GM12878 (cell line): ENCODE measurements around the gene ROBO1. TPM values are rescaled to one million over a fixed set of nuclear protein-coding genes. Genes with fewer than 3 reads are reported as not detected.

ENCODE experiments used
- ATAC-seq: fragments of 200-7000 bp; cut with Tn5 transposase; 3 replicates; pipeline ENCODE4 v1.9.1; 2020; ENCODE audit warnings: mild to moderate bottlenecking, moderate library complexity
- BruUV-seq: library from RNA; stranded (reverse); fragments of 400-500 nt; replicated peaks from 2 replicates; lab custom pipeline; 2021; lab: Mats Ljungman, UMichigan
- CTCF ChIA-PET: fragments of 300-600 bp; sonication (Branson Sonifier 250); formaldehyde crosslinking; extraction: SDS; loops from one replicate; lab custom pipeline; 2021; ENCODE audit warnings: inconsistent platforms; lab: Yijun Ruan, JAX
- POLR2A ChIA-PET: fragments of 350-600 bp; formaldehyde crosslinking; extraction: SDS; loops from one replicate; lab custom pipeline; 2021; ENCODE audit warnings: inconsistent platforms; lab: Charles Lee
- RAD21 ChIA-PET: fragments of 300-600 bp; sonication (Branson Sonifier 250); formaldehyde crosslinking; loops from one replicate; lab custom pipeline; 2023; ENCODE audit warnings: antibody characterized with exemption; ENCODE audit not compliant: unreplicated experiment; lab: Charles Lee
- SMC1A ChIA-PET: fragments of 300-600 bp; sonication (Branson Sonifier 250); formaldehyde crosslinking; loops from one replicate; lab custom pipeline; 2023; ENCODE audit not compliant: unreplicated experiment, uncharacterized antibody; lab: Charles Lee
- DNase-seq: peaks from one replicate; pipeline ENCODE4 v3.0.0-alpha.2; 2011; ENCODE audit warnings: low read depth, low spot score
- FAIRE-seq: peaks from 3 replicates; lab custom pipeline; 2011; peaks lifted over from hg19 to GRCh38; lab: Jason Lieb, UNC
- H2AFZ ChIP-seq: 2 replicates; pipeline ENCODE4 v1.6.0; 2011; ENCODE audit warnings: low read depth, low read length, control low read depth; ENCODE audit not compliant: control insufficient read depth
- H3K27ac ChIP-seq: 2 replicates; pipeline ENCODE4 v1.5.1; 2011; ENCODE audit warnings: control low read depth; ENCODE audit not compliant: control insufficient read depth, insufficient read depth
- H3K27me3 ChIP-seq, 2 experiments: replicated peaks in 1 of 2; 2 replicates each; pipeline versions ENCODE4 v1.6.0 to v1.6.1; 2011; ENCODE audit warnings: low read length in 1 of 2; ENCODE audit not compliant: control insufficient read depth in 2 of 2, insufficient read depth in 2 of 2
- H3K36me3 ChIP-seq, 2 experiments: 2 replicates each; pipeline ENCODE4 v1.5.1; 2011; ENCODE audit warnings: low read length in 1 of 2; ENCODE audit not compliant: control insufficient read depth in 2 of 2, insufficient read depth in 2 of 2
- H3K4me1 ChIP-seq: 2 replicates; pipeline ENCODE4 v1.6.1; 2011; ENCODE audit warnings: mild to moderate bottlenecking, low read length, moderate library complexity, mixed read lengths; ENCODE audit not compliant: control insufficient read depth, insufficient read depth
- H3K4me2 ChIP-seq: 2 replicates; pipeline ENCODE4 v1.6.0; 2011; ENCODE audit warnings: control low read depth; ENCODE audit not compliant: control insufficient read depth, insufficient read depth
- H3K4me3 ChIP-seq: fragments of 200-600 bp; sonication (generic); 2 replicates; pipeline ENCODE4 v1.5.1; 2016
- H3K79me2 ChIP-seq: 2 replicates; pipeline ENCODE4 v1.6.0; 2011; ENCODE audit warnings: low read length; ENCODE audit not compliant: control insufficient read depth, insufficient read depth
- H3K9ac ChIP-seq: 2 replicates; pipeline ENCODE4 v1.8.0; 2011; ENCODE audit warnings: low read length, control low read depth, mixed read lengths; ENCODE audit not compliant: control insufficient read depth, insufficient read depth
- H3K9me3 ChIP-seq: replicated peaks from 3 replicates; pipeline ENCODE4 v1.5.1; 2011; ENCODE audit warnings: mild to moderate bottlenecking, low read length; ENCODE audit not compliant: control insufficient read depth, insufficient read depth
- H4K20me1 ChIP-seq: 2 replicates; pipeline ENCODE4 v1.6.0; 2011; ENCODE audit not compliant: control insufficient read depth, insufficient read depth
- CHD2 ChIP-seq: IDR thresholded peaks from 2 replicates; pipeline ENCODE4 v1.6.1; 2011; ENCODE audit warnings: low read depth, low read length, improper control_type of control experiment, borderline replicate concordance
- MLLT1 ChIP-seq: fragments of 450-650 bp; IDR thresholded peaks from 2 replicates; pipeline ENCODE4 v1.6.1; 2016; ENCODE audit warnings: mild to moderate bottlenecking
- NBN ChIP-seq: fragments of 450-650 bp; IDR thresholded peaks from 2 replicates; pipeline ENCODE4 v1.6.1; 2016
- NFYB ChIP-seq: IDR thresholded peaks from 2 replicates; pipeline ENCODE4 v1.6.1; 2011; ENCODE audit warnings: low read depth, mild to moderate bottlenecking, low read length, improper control_type of control experiment, moderate library complexity; ENCODE audit not compliant: insufficient read depth
- PAX5 ChIP-seq: IDR thresholded peaks from 2 replicates; pipeline ENCODE4 v1.6.1; 2011; ENCODE audit warnings: low read depth, low read length, borderline replicate concordance
- RCOR1 ChIP-seq: conservative IDR thresholded peaks from 2 replicates; pipeline ENCODE4 v1.6.1; 2012; ENCODE audit warnings: low read depth, low read length, improper control_type of control experiment
- RELB ChIP-seq: fragments of 450-650 bp; IDR thresholded peaks from 2 replicates; pipeline ENCODE4 v1.6.1; 2017; ENCODE audit warnings: low read depth, mild to moderate bottlenecking, moderate library complexity
- REST ChIP-seq: IDR thresholded peaks from 2 replicates; pipeline ENCODE4 v1.6.1; 2012; ENCODE audit warnings: mild to moderate bottlenecking, low read depth, low read length
- SIN3A ChIP-seq: IDR thresholded peaks from 2 replicates; pipeline ENCODE4 v1.6.1; 2012; ENCODE audit warnings: low read depth, low read length, improper control_type of control experiment
- SMC3 ChIP-seq: IDR thresholded peaks from 2 replicates; pipeline ENCODE4 v1.6.1; 2011; ENCODE audit warnings: low read length, improper control_type of control experiment, borderline replicate concordance
- STAT1 ChIP-seq: fragments of 450-650 bp; conservative IDR thresholded peaks from 2 replicates; pipeline ENCODE4 v1.6.1; 2014; ENCODE audit warnings: antibody characterized with exemption, mild to moderate bottlenecking
- TAF1 ChIP-seq: IDR thresholded peaks from 2 replicates; pipeline ENCODE4 v1.6.1; 2011; ENCODE audit warnings: mild to moderate bottlenecking, low read depth, low read length, borderline replicate concordance
- TARDBP ChIP-seq: IDR thresholded peaks from 2 replicates; pipeline ENCODE4 v1.6.1; 2016; ENCODE audit warnings: borderline replicate concordance
- WGBS: methylation state at CpG from one replicate; pipeline ENCODE4 v1.1.6; 2016; ENCODE audit warnings: low lambda C conversion rate; ENCODE audit not compliant: insufficient replicate concordance, insufficient coverage; ENCODE audit errors: missing lambda C conversion rate; 5-methylcytosine and 5-hydroxymethylcytosine counted together
- in situ Hi-C: fragments of 300-500 bp; cut with MboI; formaldehyde crosslinking; loops from 9 replicates; pipeline ENCODE4 v1.14.3; 2018; ENCODE audit warnings: mixed read lengths
- intact Hi-C: fragments of 100-400 bp; cut with micrococcal nuclease; formaldehyde crosslinking; loops from one replicate; pipeline ENCODE4 v1.14.2; 2022; ENCODE audit not compliant: unreplicated experiment
- polyA plus RNA-seq, 11 experiments: library from polyadenylated mRNA; depleted of rRNA in 4 of 11; unstranded in 6 of 11; stranded (reverse) in 5 of 11; fragments of >200 nt; fragmentation: Nextera tagmentation in 4 of 11; fragmentation: Illumina TruSeq in 1 of 11; extraction: Ambion mirVana in 4 of 11; extraction: Trizol in 1 of 11; gene quantifications; 1 replicate in 1 of 11; 2 replicates in 10 of 11; pipeline versions ENCODE4 v1.2.1 to v1.2.3, GENCODE V29; 2011 to 2016; ENCODE audit warnings: inconsistent platforms in 2 of 11, missing spikeins in 2 of 11, low read depth in 1 of 11
- total RNA-seq, 4 experiments: library from RNA; depleted of rRNA in 3 of 4; stranded (reverse); fragments of >200 nt in 3 of 4; fragmentation: Illumina TruSeq in 1 of 4; extraction: Trizol in 1 of 4; gene quantifications; 2 replicates each; pipeline versions ENCODE4 v1.2.1 to v1.2.3, GENCODE V29; 2013 to 2021
- TF ChIP-seq, protein P1 (sequence below): fragments of 450-650 bp; formaldehyde crosslinking; IDR thresholded peaks from 2 replicates; pipeline ENCODE4 v1.4.0; 2020; ENCODE audit warnings: mild to moderate bottlenecking, moderate library complexity

The ROBO1 gene
- total and polyA plus RNA-seq, 10 of the 15 experiments (the other 5 are each of a cell fraction or from before 2014, with no cell fraction given), result 0.29 to 46.5 (median 1.2) TPM

DNA sequence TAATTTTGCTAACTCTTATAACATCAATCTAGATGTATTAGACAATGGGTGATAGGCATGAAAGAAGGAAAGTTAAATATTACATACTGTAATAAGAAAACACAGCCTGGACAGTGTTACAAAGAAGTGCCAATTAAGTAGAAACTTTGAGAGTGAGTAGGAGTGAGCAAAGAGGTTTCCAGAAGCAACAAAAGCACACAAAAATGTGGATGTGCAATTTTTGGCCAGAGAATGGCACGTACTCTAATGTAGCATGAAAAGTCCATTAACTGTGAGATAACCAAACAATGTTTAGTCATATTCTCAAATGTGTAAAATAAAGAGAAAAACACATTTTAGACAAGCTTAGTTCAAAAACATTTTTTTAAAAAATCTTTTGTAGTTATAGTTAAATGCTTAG, 567.3 kb downstream of the ROBO1 start:
- DNase-seq (no peak), FAIRE-seq (no peak), ATAC-seq (no peak)
- H3K27me3 ChIP-seq, result no peaks in the 10 kb centered on the region
- H2AFZ ChIP-seq, result no peak overlapping the region
- ChIA-PET POLR2A (no interaction called here), RAD21 (no interaction called here), SMC1A (no interaction called here), CTCF (interaction anchor here (0.6 to 1.1 kb wide), 2 partner anchors 71 to 161 kb away, joined by 3 read pairs; no protein-coding TSS in a partner anchor)
- H3K4me1 ChIP-seq, result no peaks in the 10 kb centered on the region
- intact Hi-C loops (no loop called here), in situ Hi-C loops (no loop called here)
- no peak overlapping the region for H3K27ac ChIP-seq
- TF ChIP-seq RCOR1 (no peak), SIN3A (no peak), MLLT1 (no peak), SMC3 (no peak), TARDBP (no peak), PAX5 (no peak), NBN (no peak), TAF1 (no peak), REST (no peak), NFYB (no peak), RELB (no peak), STAT1 (no peak), CHD2 (no peak)
- TF ChIP-seq, protein P1, sequence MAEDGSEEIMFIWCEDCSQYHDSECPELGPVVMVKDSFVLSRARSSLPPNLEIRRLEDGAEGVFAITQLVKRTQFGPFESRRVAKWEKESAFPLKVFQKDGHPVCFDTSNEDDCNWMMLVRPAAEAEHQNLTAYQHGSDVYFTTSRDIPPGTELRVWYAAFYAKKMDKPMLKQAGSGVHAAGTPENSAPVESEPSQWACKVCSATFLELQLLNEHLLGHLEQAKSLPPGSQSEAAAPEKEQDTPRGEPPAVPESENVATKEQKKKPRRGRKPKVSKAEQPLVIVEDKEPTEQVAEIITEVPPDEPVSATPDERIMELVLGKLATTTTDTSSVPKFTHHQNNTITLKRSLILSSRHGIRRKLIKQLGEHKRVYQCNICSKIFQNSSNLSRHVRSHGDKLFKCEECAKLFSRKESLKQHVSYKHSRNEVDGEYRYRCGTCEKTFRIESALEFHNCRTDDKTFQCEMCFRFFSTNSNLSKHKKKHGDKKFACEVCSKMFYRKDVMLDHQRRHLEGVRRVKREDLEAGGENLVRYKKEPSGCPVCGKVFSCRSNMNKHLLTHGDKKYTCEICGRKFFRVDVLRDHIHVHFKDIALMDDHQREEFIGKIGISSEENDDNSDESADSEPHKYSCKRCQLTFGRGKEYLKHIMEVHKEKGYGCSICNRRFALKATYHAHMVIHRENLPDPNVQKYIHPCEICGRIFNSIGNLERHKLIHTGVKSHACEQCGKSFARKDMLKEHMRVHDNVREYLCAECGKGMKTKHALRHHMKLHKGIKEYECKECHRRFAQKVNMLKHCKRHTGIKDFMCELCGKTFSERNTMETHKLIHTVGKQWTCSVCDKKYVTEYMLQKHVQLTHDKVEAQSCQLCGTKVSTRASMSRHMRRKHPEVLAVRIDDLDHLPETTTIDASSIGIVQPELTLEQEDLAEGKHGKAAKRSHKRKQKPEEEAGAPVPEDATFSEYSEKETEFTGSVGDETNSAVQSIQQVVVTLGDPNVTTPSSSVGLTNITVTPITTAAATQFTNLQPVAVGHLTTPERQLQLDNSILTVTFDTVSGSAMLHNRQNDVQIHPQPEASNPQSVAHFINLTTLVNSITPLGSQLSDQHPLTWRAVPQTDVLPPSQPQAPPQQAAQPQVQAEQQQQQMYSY (CRISPR knock-in tag), result no peak
- H3K4me2 ChIP-seq, result no peak overlapping the region
- no peak overlapping the region for H3K9ac ChIP-seq
- no peak overlapping the region for H3K4me3 ChIP-seq
- no peaks in the 10 kb centered on the region for H4K20me1 ChIP-seq
- WGBS, result 4% methylated on average over 1 of the region's 1 CpG
- H3K9me3 ChIP-seq, result no peaks in the 10 kb centered on the region
- H3K36me3 ChIP-seq, result no peaks in the 10 kb centered on the region
- no TSS peak for BruUV-seq
- no peaks in the 10 kb centered on the region for H3K79me2 ChIP-seq
